PC-9 (cell line): Measurements from ENCODE around the gene VTCN1. TPM values are rescaled to one million over a fixed set of nuclear protein-coding genes. Genes with fewer than 3 reads are reported as not detected.

ENCODE experiments used
- BruUV-seq: library from RNA; stranded (reverse); fragments of 400-500 nt; replicated peaks from 2 replicates; lab custom pipeline; 2021; lab: Mats Ljungman, UMichigan
- CTCF ChIA-PET: fragments of 300-600 bp; sonication (Branson Sonifier 250); formaldehyde crosslinking; loops from one replicate; lab custom pipeline; 2022; ENCODE audit warnings: antibody characterized with exemption; lab: Charles Lee
- POLR2A ChIA-PET: fragments of 300-600 bp; sonication (Branson Sonifier 250); formaldehyde crosslinking; loops from one replicate; lab custom pipeline; 2022; ENCODE audit warnings: antibody characterized with exemption; ENCODE audit not compliant: unreplicated experiment; lab: Charles Lee
- DNase-seq, 2 experiments: peaks; one replicate each; pipeline versions ENCODE4 v3.0.0 to v3.0.0-alpha.2; 2015 to 2022; ENCODE audit warnings: mixed read lengths in 1 of 2
- H2AFZ ChIP-seq: fragments of 200-600 bp; sonication (generic); 2 replicates; pipeline ENCODE4 v1.8.1; 2017; ENCODE audit warnings: antibody characterized with exemption
- H3F3A ChIP-seq: fragments of 200-600 bp; sonication (generic); 2 replicates; pipeline ENCODE4 v1.8.1; 2017; ENCODE audit warnings: antibody characterized with exemption, mild to moderate bottlenecking, low read depth; ENCODE audit not compliant: insufficient read depth
- H3K27ac ChIP-seq: fragments of 200-600 bp; sonication (generic); 2 replicates; pipeline ENCODE4 v1.6.1; 2016; ENCODE audit warnings: mixed run types
- H3K27me3 ChIP-seq: fragments of 200-600 bp; sonication (generic); 2 replicates; pipeline ENCODE4 v1.6.1; 2016; ENCODE audit warnings: low read depth, mixed run types; ENCODE audit not compliant: insufficient read depth
- H3K36me3 ChIP-seq: fragments of 200-600 bp; sonication (generic); 2 replicates; pipeline ENCODE4 v1.6.1; 2016; ENCODE audit warnings: low read depth, mixed run types
- H3K4me1 ChIP-seq: fragments of 200-600 bp; sonication (generic); replicated peaks from 2 replicates; pipeline ENCODE4 v1.6.1; 2016; ENCODE audit warnings: mixed run types; ENCODE audit not compliant: insufficient read depth
- H3K4me2 ChIP-seq: fragments of 200-600 bp; sonication (generic); 2 replicates; pipeline ENCODE4 v1.6.1; 2017; ENCODE audit warnings: mixed run types
- H3K4me3 ChIP-seq: fragments of 200-600 bp; sonication (generic); 2 replicates; pipeline ENCODE4 v1.6.1; 2016; ENCODE audit warnings: mixed run types
- H3K79me2 ChIP-seq: fragments of 200-600 bp; sonication (generic); 2 replicates; pipeline ENCODE4 v1.6.1; 2017; ENCODE audit warnings: low read depth, mixed run types
- H3K9me2 ChIP-seq: fragments of 200-600 bp; sonication (generic); 2 replicates; pipeline ENCODE4 v1.8.1; 2017; ENCODE audit warnings: mild to moderate bottlenecking; ENCODE audit not compliant: insufficient read depth
- H3K9me3 ChIP-seq: fragments of 200-600 bp; sonication (generic); 2 replicates; pipeline ENCODE4 v1.8.1; 2016; ENCODE audit warnings: low read depth; ENCODE audit not compliant: insufficient read depth
- H4K20me1 ChIP-seq: fragments of 200-600 bp; sonication (generic); 2 replicates; pipeline ENCODE4 v1.8.1; 2017; ENCODE audit not compliant: insufficient read depth
- CTCF ChIP-seq: fragments of 200-600 bp; sonication (generic); conservative IDR thresholded peaks from 2 replicates; pipeline ENCODE4 v1.6.1; 2017; ENCODE audit warnings: mixed run types, antibody characterized with exemption, mild to moderate bottlenecking, moderate library complexity
- EZH2 ChIP-seq: fragments of 200-600 bp; sonication (generic); IDR thresholded peaks from 2 replicates; pipeline ENCODE4 v1.8.0; 2017; ENCODE audit warnings: antibody characterized with exemption, low read depth
- intact Hi-C: fragments of 100-400 bp; cut with micrococcal nuclease; formaldehyde crosslinking; loops from one replicate; pipeline ENCODE4 v1.10.0; 2022; ENCODE audit not compliant: unreplicated experiment
- total RNA-seq: library from RNA; stranded (reverse); gene quantifications from 2 replicates; pipeline ENCODE4 v1.2.3, GENCODE V29; 2021

VTCN1 gene
- total RNA-seq, 1 experiment from 2014 or later: 5.0 TPM

- no peak for DNase-seq
- ChIA-PET CTCF (no interaction called here), POLR2A (no interaction called here)
- TF ChIP-seq EZH2 (no peak), CTCF (no peak)
- intact Hi-C loops: loop anchor here (2.0 kb wide), 1 partner anchor 65 kb away; the partner anchor contains the start of gene VTCN1
- Histone ChIP-seq H3K36me3 (no peaks in the 10 kb centered on the region), H3K9me2 (no peaks in the 10 kb centered on the region), H4K20me1 (no peaks in the 10 kb centered on the region), H3K4me2 (peak overlapping the region; percentile 73), H2AFZ (peak overlapping the region; percentile 70), H3K27me3 (no peaks in the 10 kb centered on the region), H3K4me3 (peak overlapping the region; percentile 27; the same call in 1 of the 2 replicates), H3K27ac (peak overlapping the region; percentile 89), H3K79me2 (no peaks in the 10 kb centered on the region), H3K4me1 (peaks cover 41% of the 10 kb centered on the region), H3K9me3 (no peaks in the 10 kb centered on the region), H3F3A (peaks cover 33% of the 10 kb centered on the region)
- BruUV-seq: no TSS peak
These were observed 64.7 kb downstream of the VTCN1 start for GRCh38 chr1:117146072-117146471.

GRCh38 chr1:117143871-117144270, 66.9 kb downstream of the VTCN1 start:
- no peak for TF ChIP-seq EZH2
- TF ChIP-seq CTCF: no peak
- peaks cover 34% of the 10 kb centered on the region for H3K4me1 ChIP-seq
- ChIA-PET POLR2A (no interaction called here), CTCF (no interaction called here)
- no TSS peak for BruUV-seq
- no peaks in the 10 kb centered on the region for H3K36me3 ChIP-seq
- no peaks in the 10 kb centered on the region for H3K27me3 ChIP-seq
- H3K4me3 ChIP-seq: no peak overlapping the region
- no peaks in the 10 kb centered on the region for H3K9me2 ChIP-seq
- no peaks in the 10 kb centered on the region for H4K20me1 ChIP-seq
- no peaks in the 10 kb centered on the region for H3K79me2 ChIP-seq
- no peaks in the 10 kb centered on the region for H3K9me3 ChIP-seq
- no peak for DNase-seq
- H2AFZ ChIP-seq: no peak overlapping the region
- intact Hi-C loops: no loop called here
- H3K27ac ChIP-seq: no peak overlapping the region
- no peak overlapping the region for H3K4me2 ChIP-seq
- peaks cover 29% of the 10 kb centered on the region for H3F3A ChIP-seq

GRCh38 chr1:117143172-117143571, 67.6 kb downstream of the VTCN1 start:
- TF ChIP-seq CTCF (no peak), EZH2 (no peak)
- H3K27ac ChIP-seq: no peak overlapping the region
- no peaks in the 10 kb centered on the region for H3K9me2 ChIP-seq
- DNase-seq: peak in 1 of 2 experiments; percentile 32
- ChIA-PET CTCF (no interaction called here), POLR2A (interaction anchor here (0.7 kb wide), 1 partner anchor 32 kb away, joined by 3 read pairs; no protein-coding TSS in a partner anchor)
- H3K4me2 ChIP-seq: no peak overlapping the region
- H3K79me2 ChIP-seq: no peaks in the 10 kb centered on the region
- H3K4me1 ChIP-seq: peaks cover 27% of the 10 kb centered on the region
- no peaks in the 10 kb centered on the region for H4K20me1 ChIP-seq
- no peaks in the 10 kb centered on the region for H3K9me3 ChIP-seq
- no peak overlapping the region for H3K4me3 ChIP-seq
- no peak overlapping the region for H2AFZ ChIP-seq
- H3F3A ChIP-seq: peaks cover 22% of the 10 kb centered on the region
- intact Hi-C loops: no loop called here
- no peaks in the 10 kb centered on the region for H3K27me3 ChIP-seq
- BruUV-seq: no TSS peak
- H3K36me3 ChIP-seq: no peaks in the 10 kb centered on the region
